A673 (cell line): ENCODE data around the gene MLN.

Experiments
- EZH2 ChIP-seq: fragments of 200-600 bp; sonication (generic); IDR thresholded peaks from 2 replicates; pipeline ENCODE4 v1.6.1; 2017; ENCODE audit warnings: borderline replicate concordance, low read depth, mild to moderate bottlenecking, mixed read lengths, antibody characterized with exemption, low read length; ENCODE audit not compliant: poor library complexity, severe bottlenecking
- TF ChIP-seq, protein P1 (sequence below): fragments of 300-800, 200-600 bp; sonication (generic); conservative IDR thresholded peaks from 2 replicates; pipeline ENCODE4 v1.5.1; 2017; ENCODE audit warnings: low read depth, mild to moderate bottlenecking, antibody characterized with exemption, low read length, moderate library complexity, mixed read lengths

DNA sequence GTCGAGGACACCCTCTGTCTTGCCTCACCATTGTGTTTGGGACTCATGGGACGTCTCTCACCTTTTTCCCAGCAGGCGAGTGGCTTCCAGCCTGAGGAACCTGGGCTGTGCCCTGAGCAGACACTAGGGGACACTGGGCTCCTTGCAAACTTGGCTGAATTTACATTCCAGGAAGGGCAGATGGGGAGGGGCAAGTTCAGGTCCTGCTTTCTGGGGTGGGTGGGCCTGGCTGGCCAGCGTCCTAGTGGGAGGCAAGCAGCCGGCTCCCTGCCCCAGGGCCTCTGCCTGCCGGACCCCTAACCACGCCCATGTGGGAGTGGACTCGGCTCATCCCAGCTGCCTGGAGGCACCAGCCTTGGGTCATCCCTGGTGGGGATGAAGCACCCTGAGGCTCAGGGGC, 48.2 kb upstream of the MLN start:
- TF ChIP-seq, protein P1, sequence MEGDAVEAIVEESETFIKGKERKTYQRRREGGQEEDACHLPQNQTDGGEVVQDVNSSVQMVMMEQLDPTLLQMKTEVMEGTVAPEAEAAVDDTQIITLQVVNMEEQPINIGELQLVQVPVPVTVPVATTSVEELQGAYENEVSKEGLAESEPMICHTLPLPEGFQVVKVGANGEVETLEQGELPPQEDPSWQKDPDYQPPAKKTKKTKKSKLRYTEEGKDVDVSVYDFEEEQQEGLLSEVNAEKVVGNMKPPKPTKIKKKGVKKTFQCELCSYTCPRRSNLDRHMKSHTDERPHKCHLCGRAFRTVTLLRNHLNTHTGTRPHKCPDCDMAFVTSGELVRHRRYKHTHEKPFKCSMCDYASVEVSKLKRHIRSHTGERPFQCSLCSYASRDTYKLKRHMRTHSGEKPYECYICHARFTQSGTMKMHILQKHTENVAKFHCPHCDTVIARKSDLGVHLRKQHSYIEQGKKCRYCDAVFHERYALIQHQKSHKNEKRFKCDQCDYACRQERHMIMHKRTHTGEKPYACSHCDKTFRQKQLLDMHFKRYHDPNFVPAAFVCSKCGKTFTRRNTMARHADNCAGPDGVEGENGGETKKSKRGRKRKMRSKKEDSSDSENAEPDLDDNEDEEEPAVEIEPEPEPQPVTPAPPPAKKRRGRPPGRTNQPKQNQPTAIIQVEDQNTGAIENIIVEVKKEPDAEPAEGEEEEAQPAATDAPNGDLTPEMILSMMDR = peak; percentile 45
- TF ChIP-seq EZH2 = no peak
